ENCODE results near the gene RAB7A. TPM values are rescaled to one million over a fixed set of nuclear protein-coding genes. Genes with fewer than 3 reads are reported as not detected.
"Not testable (repeated sequence)": the region's sequence is repeated elsewhere in the genome, so short reads cannot be mapped to it uniquely, and the experiment has no call there.

RAB7A gene
- polyA plus RNA-seq, 3 donors: 192 to 261 (median 223) TPM

DNA sequence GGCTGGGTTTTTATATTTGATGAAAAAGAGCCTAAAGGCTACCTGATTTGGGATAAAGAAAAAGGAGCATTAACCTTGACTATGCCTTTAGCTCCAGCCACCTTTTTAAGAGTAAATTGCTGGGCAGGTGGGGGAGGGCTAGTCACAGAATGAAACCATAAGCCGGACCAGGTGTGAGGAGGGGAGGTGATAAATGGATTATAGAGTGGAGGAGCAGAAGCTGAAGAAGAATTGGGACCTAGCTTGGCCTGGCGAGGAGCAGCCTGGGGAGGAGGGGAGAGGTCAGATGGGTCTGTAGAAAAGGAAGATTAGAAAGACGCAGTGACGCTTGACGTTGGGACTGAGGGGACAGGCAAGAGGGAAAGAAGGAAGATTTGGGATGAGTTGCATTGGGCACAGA is 107.0 kb downstream of the RAB7A start:
- H3K36me3 ChIP-seq (replicated peaks in 1 of 2; ENCODE audit: control insufficient read depth in 1 of 2, insufficient read depth in 2 of 2, low read length in 2 of 2); H3K4me2 ChIP-seq (replicated peaks; ENCODE audit: extremely low read depth, low read length, poor library complexity, severe bottlenecking); H3K27ac ChIP-seq (ENCODE audit: low read depth in 1 of 2, low read length in 2 of 2); DNase-seq; H3K27me3 Mint-ChIP-seq (ENCODE audit: low read depth in 3 of 3); H3K27me3 ChIP-seq (ENCODE audit: control insufficient read depth in 2 of 2, insufficient read depth in 2 of 2, low read length in 2 of 2); H3K79me2 ChIP-seq (ENCODE audit: insufficient read depth, low read length); intact Hi-C loops (cut with micrococcal nuclease); H3K4me3 Mint-ChIP-seq; H2AFZ ChIP-seq (ENCODE audit: insufficient read depth, low read depth, low read length, poor library complexity, severe bottlenecking); H3K4me1 Mint-ChIP-seq; H3K4me1 ChIP-seq (ENCODE audit: control insufficient read depth in 1 of 2, insufficient read depth in 2 of 2, low read length in 2 of 2); H3K9me3 Mint-ChIP-seq; H4K20me1 ChIP-seq (ENCODE audit: insufficient read depth, low read length); H3K9me3 ChIP-seq (replicated peaks in 1 of 2; ENCODE audit: control insufficient read depth in 1 of 2, insufficient read depth in 1 of 2, low read length in 2 of 2); H3K4me3 ChIP-seq (replicated peaks in 1 of 3; ENCODE audit: low read depth in 2 of 3, low read length in 3 of 3); H3K27ac Mint-ChIP-seq; H3K36me3 Mint-ChIP-seq; H3K9ac ChIP-seq (ENCODE audit: insufficient read depth, low read length, poor library complexity, severe bottlenecking): not testable (repeated sequence)
- WGBS (ENCODE audit: insufficient coverage): 96% methylated on average over 5 of the region's 5 CpGs

DNA sequence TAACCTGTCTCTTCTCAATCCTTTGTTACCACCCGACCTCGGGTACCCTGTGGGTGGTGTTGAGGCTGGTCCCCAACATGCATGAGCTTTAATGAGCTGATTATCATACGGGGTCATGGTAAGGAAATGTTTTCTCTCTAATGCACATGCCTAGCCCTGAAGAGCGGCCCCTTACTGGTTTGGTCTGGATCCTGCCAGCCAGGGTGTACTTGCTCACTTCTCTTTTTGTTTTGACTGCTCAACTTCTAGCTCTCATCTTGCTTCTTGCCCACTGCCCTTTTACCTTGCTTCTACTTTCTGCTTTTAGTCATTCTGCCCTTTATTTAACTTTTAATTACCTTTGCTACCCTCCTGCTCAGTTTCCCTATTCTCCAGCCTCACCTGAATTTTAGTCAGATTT is 109.1 kb downstream of the RAB7A start:
- no peaks in the 10 kb centered on the region for H3K9me3 ChIP-seq (replicated peaks in 1 of 2; ENCODE audit: control insufficient read depth in 1 of 2, insufficient read depth in 1 of 2, low read length in 2 of 2)
- H2AFZ ChIP-seq (ENCODE audit: insufficient read depth, low read depth, low read length, poor library complexity, severe bottlenecking): no peak overlapping the region
- H3K36me3 Mint-ChIP-seq: no peaks in the 10 kb centered on the region
- peaks cover 0 to 2% (median 0%) of the 10 kb centered on the region in 3 donors for H3K27me3 Mint-ChIP-seq (ENCODE audit: low read depth in 3 of 3)
- no peak overlapping the region for H3K4me3 ChIP-seq (replicated peaks in 1 of 3; ENCODE audit: low read depth in 2 of 3, low read length in 3 of 3)
- no peaks in the 10 kb centered on the region for H4K20me1 ChIP-seq (ENCODE audit: insufficient read depth, low read length)
- no peaks in the 10 kb centered on the region for H3K4me1 ChIP-seq (ENCODE audit: control insufficient read depth in 1 of 2, insufficient read depth in 2 of 2, low read length in 2 of 2)
- H3K27ac ChIP-seq (ENCODE audit: low read depth in 1 of 2, low read length in 2 of 2): no peak overlapping the region
- H3K4me1 Mint-ChIP-seq: peaks cover 7% of the 10 kb centered on the region
- H3K27me3 ChIP-seq (ENCODE audit: control insufficient read depth in 2 of 2, insufficient read depth in 2 of 2, low read length in 2 of 2): no peaks in the 10 kb centered on the region
- WGBS (ENCODE audit: insufficient coverage): 90% methylated on average over 2 of the region's 4 CpGs
- no peak overlapping the region for H3K27ac Mint-ChIP-seq
- H3K79me2 ChIP-seq (ENCODE audit: insufficient read depth, low read length): no peaks in the 10 kb centered on the region
- no peak for DNase-seq
- H3K9me3 Mint-ChIP-seq: no peaks in the 10 kb centered on the region
- no peak overlapping the region for H3K9ac ChIP-seq (ENCODE audit: insufficient read depth, low read length, poor library complexity, severe bottlenecking)
- no peak overlapping the region for H3K4me2 ChIP-seq (replicated peaks; ENCODE audit: extremely low read depth, low read length, poor library complexity, severe bottlenecking)
- no peaks in the 10 kb centered on the region for H3K36me3 ChIP-seq (replicated peaks in 1 of 2; ENCODE audit: control insufficient read depth in 1 of 2, insufficient read depth in 2 of 2, low read length in 2 of 2)
- no peak overlapping the region for H3K4me3 Mint-ChIP-seq
- TF ChIP-seq CTCF (IDR thresholded peaks at IDR 0.05): no peak
- intact Hi-C loops (cut with micrococcal nuclease): no loop called here

All from CD14-positive monocyte (primary cell).